Uterus (tissue), 2 donors: ENCODE measurements around the gene FLACC1.

ENCODE experiments used
- POLR2A ChIP-seq, 2 donors: fragments of 450-650 bp; IDR thresholded peaks; one replicate each; pipeline ENCODE4 v1.6.1; 2016; ENCODE audit warnings: antibody characterized with exemption in 2 of 2, mild to moderate bottlenecking in 1 of 2, moderate library complexity in 1 of 2
- TF ChIP-seq, protein P1 (sequence below), 4 experiments: fragments of 200-600 bp in 2 of 4; fragments of 450-650 bp in 2 of 4; sonication (generic) in 2 of 4; IDR thresholded peaks; one replicate each; pipeline ENCODE4 v1.5.1; 2016 to 2019; ENCODE audit warnings: antibody characterized with exemption in 4 of 4, mild to moderate bottlenecking in 2 of 4, moderate library complexity in 1 of 4

DNA sequence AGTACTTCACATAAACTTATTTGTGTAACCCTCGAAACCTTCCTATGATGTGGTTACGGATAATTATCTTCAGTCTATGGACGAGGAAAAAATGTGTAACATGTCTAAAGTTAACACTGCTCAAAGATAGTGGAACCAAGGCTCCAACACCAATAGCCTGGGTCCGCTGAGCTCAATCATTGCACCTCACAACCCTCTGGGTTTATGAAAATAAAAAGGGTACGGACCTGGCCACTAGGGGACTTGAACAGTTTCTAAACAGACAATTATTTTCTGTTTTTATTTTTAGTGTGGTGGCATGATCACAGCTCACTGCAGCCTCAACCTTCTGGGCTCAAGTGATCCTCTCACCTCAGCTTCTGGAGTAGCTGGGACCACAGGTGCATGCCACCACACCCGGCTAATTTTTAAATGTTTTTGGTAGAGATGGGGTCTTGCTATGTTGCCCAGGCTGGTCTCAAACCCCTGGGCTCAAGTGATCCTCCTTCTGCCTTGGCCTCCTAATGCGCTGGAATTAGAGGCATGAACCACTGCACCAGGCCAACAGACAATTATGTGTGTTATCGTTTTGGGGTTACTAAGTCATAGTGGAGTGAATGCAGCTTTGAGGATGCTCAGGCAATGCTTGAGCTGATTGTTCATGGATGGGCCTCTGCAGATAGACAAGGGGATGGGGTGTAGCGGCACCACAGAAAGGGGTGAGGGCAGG is 86.7 kb downstream of the FLACC1 start:
- TF ChIP-seq, protein P1, sequence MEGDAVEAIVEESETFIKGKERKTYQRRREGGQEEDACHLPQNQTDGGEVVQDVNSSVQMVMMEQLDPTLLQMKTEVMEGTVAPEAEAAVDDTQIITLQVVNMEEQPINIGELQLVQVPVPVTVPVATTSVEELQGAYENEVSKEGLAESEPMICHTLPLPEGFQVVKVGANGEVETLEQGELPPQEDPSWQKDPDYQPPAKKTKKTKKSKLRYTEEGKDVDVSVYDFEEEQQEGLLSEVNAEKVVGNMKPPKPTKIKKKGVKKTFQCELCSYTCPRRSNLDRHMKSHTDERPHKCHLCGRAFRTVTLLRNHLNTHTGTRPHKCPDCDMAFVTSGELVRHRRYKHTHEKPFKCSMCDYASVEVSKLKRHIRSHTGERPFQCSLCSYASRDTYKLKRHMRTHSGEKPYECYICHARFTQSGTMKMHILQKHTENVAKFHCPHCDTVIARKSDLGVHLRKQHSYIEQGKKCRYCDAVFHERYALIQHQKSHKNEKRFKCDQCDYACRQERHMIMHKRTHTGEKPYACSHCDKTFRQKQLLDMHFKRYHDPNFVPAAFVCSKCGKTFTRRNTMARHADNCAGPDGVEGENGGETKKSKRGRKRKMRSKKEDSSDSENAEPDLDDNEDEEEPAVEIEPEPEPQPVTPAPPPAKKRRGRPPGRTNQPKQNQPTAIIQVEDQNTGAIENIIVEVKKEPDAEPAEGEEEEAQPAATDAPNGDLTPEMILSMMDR (IDR thresholded peaks at IDR 0.05), result no peak
- no peak for TF ChIP-seq POLR2A (IDR thresholded peaks at IDR 0.05)
